GM03348 (cell line): Measurements from ENCODE around the gene TAPT1.

Experiments used
- DNase-seq: peaks from one replicate; pipeline ENCODE4 v3.0.0; 2012; ENCODE audit warnings: low spot score

The TAPT1 gene, protein sequence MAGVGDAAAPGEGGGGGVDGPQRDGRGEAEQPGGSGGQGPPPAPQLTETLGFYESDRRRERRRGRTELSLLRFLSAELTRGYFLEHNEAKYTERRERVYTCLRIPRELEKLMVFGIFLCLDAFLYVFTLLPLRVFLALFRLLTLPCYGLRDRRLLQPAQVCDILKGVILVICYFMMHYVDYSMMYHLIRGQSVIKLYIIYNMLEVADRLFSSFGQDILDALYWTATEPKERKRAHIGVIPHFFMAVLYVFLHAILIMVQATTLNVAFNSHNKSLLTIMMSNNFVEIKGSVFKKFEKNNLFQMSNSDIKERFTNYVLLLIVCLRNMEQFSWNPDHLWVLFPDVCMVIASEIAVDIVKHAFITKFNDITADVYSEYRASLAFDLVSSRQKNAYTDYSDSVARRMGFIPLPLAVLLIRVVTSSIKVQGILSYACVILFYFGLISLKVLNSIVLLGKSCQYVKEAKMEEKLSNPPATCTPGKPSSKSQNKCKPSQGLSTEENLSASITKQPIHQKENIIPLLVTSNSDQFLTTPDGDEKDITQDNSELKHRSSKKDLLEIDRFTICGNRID

GRCh38 chr4:16225863-16226815 is at the start of gene TAPT1:
Gene TAPT1, minus strand, starts transcription at chr4:16226471. Its CDS starts 14 bp downstream, at chr4:16226457.
- peak; percentile 95 for DNase-seq

DNA sequence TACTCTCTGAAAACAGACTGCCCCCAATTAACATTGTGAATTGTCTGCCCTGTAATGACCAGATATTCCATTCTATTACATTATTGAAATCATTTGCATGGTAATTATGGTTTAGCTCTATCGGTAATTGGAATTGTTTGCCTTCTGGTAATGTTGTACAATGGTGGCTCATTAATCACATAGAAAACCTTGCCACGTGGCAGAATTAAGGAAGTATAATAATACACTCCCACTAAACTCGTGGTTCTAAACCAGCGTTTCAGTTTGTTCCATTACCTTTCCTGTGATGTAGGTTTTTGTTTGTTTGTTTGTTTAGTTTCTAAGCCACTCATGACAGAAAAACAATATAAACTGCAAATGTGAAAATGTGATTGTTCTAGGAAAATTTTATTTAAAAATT is 45.1 kb upstream of the TAPT1 start:
- DNase-seq: no peak

GRCh38 chr4:16270454-16271328 is 44.4 kb upstream of the TAPT1 start:
- DNase-seq: no peak

DNA sequence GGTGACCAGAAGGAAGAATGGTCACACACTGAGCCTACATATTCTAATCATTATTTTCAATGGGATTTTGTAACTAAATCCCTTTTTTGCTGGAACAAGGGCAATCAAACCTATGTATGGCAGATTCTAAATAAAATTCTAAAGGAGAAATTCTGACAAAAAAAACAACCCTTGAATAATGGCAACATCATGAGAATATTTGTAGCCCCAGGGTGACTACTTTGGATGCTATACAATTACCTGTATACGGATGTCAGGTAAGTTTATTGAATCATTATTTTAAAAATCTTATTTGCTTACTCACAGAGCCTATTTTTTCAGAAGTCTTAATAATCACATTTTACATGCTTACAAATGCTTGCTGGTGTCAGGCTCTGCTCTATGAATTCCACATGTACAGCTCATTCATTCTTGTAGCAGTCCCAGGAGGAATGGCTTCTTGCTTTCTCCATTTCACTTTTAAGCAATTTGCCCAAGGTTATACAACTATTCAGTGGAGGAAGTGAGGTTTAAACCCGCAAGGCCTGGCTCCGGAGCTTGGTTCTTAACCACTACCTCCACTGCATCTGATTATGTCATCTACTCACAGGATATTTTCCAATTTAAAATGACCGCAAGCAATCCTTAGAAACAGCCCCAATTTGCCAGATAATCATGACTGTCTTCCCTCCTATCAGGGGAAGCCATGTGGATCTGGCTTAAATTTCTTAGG is 43.6 kb upstream of the TAPT1 start:
- DNase-seq: peak; percentile 88

GRCh38 chr4:16269240-16269639 is 43.0 kb upstream of the TAPT1 start:
- DNase-seq: no peak

DNA sequence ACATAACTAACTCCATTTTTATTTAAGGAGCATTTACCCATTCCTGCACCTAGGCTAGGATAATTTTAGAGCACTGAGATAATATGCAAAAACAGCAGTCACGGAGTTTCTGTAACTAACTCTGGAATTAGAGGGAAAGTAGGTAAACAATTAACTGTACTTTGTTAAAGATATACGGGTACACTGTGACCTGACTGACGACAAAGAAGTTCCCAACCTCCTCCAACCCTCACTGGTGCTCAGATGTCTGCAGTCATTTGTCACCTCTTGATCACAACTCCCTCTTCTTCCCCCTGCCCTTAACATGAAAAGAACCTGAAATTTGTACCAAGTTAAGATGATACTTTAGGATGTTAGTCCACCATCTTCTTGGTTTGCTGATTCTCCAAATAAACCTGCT is 42.0 kb upstream of the TAPT1 start:
- DNase-seq: no peak

DNA sequence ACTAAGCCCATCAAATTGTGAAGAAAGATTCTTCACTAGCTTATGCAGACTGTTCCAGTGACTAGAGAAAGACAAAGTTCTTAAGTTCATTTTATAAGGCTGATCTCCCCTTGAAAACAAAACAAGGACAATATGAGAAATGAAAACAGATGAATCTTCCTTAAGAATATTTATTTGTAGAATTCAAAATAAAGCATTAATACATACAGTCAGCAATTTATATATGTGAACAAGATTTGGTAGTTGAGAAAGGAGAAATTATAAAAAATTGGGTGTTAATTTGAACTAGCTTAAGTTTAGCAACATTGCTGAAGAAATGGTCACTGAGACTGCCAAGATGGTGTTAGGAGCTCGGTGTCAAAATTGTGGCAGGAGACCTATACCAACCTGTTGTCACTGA is 41.4 kb upstream of the TAPT1 start:
- no peak for DNase-seq

- DNase-seq: no peak
Measured at GRCh38 chr4:16265820-16266219, 39.5 kb upstream of the TAPT1 start.

DNA sequence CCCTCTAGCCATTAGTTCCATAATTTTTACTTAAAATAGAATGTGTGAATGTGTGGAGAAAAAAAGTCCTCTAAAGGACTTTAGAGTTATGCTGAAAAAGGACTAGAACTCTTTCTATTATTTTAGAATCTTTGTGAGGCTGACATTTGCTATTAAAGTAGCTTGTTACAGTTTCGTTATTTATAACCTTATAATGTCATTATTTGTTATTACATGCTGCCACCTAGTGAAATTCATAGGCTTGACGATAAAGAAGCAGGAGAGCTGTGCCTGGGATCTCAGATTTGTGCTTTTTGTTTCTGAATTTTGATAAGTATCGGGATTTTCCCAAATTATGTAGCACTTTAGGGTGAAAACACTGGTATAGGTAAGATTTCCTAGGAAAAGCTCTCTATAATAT is 38.5 kb upstream of the TAPT1 start:
- peak; percentile 66 for DNase-seq

DNA sequence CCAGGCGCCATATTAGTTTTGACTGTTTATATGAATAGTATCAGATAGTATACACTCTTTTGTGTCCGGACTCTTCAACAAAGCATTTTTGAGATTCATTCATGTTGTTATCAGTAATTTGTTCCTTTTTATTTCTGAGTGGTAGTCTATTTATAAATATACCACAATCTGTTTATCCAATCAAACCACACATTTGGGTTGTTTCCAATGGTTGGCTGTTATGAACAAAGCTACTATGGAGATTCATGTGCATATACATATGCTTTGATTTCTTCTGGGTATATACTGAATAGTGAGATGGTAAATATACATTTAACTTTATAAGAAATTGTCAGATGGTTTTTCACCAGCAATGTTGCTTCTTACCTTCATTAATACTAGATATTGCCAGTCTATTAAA is 36.8 kb upstream of the TAPT1 start:
- DNase-seq: no peak

DNA sequence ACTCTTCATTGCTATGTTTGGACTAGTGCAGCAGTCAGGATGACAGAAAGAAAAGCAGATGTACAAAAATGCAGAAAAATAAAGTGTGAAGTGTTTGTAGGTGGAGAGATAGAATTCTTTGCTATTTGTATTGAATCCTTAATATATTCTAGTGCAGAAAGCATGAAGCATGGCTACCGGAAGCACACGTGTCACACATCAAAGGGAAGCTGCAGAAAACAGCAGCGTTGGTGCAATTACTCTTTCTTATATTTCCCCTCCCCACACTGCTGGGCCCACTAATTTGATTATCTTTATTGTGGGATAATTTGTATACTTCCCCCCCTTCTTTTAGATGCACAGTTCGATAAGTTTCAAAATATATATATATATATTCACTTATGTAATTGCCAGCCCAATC is 35.9 kb upstream of the TAPT1 start:
- no peak for DNase-seq

- no peak for DNase-seq
Measured at GRCh38 chr4:16261313-16261878, 35.1 kb upstream of the TAPT1 start.

DNA sequence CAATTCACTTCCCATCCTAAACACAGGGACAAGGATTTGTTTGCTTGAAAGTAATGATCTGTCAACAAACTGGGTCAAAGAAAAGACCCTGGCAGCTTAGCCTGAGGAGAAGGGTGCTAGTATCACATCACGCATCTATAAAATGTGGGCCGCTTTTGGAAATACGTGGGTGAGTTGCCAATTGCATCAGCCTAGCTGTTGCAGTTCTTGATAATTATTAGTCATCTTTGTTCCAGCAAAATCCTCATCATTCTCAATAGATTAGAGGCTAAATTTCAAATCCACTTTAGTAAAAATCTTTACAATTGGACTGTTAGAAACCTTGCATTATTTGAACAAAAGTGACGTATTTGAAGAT is 33.6 kb upstream of the TAPT1 start:
- DNase-seq: peak; percentile 22

- DNase-seq: no peak
Measured at GRCh38 chr4:16259241-16259888, 33.1 kb upstream of the TAPT1 start.

DNA sequence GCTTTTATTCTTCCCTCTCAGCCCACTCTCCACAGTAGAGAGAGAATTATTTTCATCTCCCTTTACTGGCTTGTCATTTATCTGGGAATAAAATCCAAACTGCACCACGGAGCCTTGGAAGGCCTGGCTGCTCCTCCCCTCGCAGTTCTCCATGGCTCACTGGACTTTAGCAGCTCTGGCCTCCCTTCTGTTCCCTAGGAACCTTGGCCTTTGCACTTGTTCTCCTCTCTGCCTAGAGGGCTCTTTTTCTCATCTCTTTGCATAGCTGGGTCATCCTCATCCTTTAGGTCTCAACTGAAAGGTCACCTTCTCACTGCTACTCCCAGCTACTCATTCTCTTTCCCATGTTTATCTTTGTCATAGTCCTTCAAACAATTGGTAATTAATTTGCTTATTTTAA is 31.3 kb upstream of the TAPT1 start:
- no peak for DNase-seq

GRCh38 chr4:16256343-16256742 is 30.1 kb upstream of the TAPT1 start:
- no peak for DNase-seq

DNA sequence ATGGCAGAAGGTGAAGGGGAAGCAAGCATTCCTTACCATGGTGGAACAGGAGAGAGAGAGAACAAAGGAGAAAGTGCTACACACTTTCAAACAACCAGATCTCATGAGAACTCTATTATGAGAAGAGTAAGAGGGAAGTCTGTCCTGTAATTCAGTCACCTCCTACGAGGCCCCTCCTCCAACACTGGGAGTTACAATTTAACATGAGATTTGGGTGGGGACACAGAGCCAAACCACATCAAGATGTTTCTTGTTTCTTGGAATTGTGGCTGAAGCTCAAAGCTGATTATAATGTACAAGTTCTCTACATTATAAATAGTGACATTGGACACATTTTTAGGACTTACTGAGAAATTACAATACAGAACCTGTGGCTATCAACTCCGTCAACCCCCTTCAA is 29.5 kb upstream of the TAPT1 start:
- DNase-seq: no peak

GRCh38 chr4:16253127-16253960 is 27.1 kb upstream of the TAPT1 start:
- DNase-seq: peak; percentile 80

DNA sequence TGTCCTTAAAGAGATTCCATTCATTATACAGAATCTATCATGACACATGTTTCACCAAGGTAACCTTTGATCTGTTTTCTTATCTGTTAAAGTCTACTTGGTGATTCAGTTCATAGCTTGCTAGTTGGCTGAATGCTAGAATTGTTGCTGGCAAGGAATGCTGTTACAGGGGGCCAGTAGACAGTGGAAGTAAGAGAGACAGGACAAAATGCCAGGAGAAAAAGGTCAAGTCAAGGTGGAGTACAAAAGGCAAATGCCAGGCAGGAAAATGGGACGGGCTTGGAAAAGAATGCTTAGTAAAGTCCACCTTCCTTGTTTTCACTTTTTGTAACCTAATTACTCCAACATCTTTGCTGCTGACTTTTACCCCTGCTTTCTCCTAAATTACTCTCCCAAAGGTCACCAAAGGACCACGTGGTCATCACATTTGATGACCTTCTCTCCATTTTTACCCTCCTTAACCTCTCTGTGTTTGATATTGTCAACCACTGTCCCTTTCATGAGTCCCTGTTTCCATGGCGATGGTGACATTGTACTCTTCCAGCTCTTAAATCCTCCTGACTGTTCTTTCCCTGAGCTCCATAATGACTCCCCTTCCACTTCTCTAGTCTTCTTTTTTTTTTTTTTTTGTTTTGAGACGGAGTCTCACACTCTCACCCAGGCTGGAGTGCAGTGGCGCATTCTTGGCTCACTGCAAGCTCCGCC is 24.5 kb upstream of the TAPT1 start:
- DNase-seq: no peak
